Measurements from ENCODE around the gene MC1R.
"Not testable (repeated sequence)": the region's sequence is repeated elsewhere in the genome, so short reads cannot be mapped to it uniquely, and the experiment has no call there.

MC1R gene

GRCh38 chr16:89911375-89911774, 7.3 kb upstream of the MC1R start:
- TF ChIP-seq CTCF (IDR thresholded peaks at IDR 0.05): no peak
- Histone ChIP-seq H3K4me3 (no peak overlapping the region), H3K27ac (no peak overlapping the region)
- DNase-seq (ENCODE audit: low spot score): no peak

- Histone ChIP-seq H3K27ac (no peak overlapping the region), H3K4me3 (no peak overlapping the region)
- DNase-seq (ENCODE audit: low spot score): no peak
- TF ChIP-seq CTCF (IDR thresholded peaks at IDR 0.05): no peak
Observed at GRCh38 chr16:89912143-89912542, 6.5 kb upstream of the MC1R start.

GRCh38 chr16:89912627-89913026, 6.0 kb upstream of the MC1R start:
- Histone ChIP-seq H3K27ac (no peak overlapping the region), H3K4me3 (no peak overlapping the region)
- no peak for DNase-seq (ENCODE audit: low spot score)
- no peak for TF ChIP-seq CTCF (IDR thresholded peaks at IDR 0.05)

- Histone ChIP-seq H3K27ac (no peak overlapping the region), H3K4me3 (no peak overlapping the region)
- no peak for DNase-seq (ENCODE audit: low spot score)
- no peak for TF ChIP-seq CTCF (IDR thresholded peaks at IDR 0.05)
Observed at GRCh38 chr16:89913408-89914387, 5.0 kb upstream of the MC1R start.

GRCh38 chr16:89914642-89915285, 3.9 kb upstream of the MC1R start:
- not testable (repeated sequence) for H3K27ac ChIP-seq; H3K4me3 ChIP-seq; DNase-seq (ENCODE audit: low spot score)

- no peak for TF ChIP-seq CTCF (IDR thresholded peaks at IDR 0.05)
- Histone ChIP-seq H3K4me3 (no peak overlapping the region), H3K27ac (no peak overlapping the region)
- DNase-seq (ENCODE audit: low spot score): no peak
Observed at GRCh38 chr16:89915303-89916232, 3.1 kb upstream of the MC1R start.

Measured in coronary artery (tissue), 2 donors.